Choroid plexus epithelial cell (primary cell): ENCODE results near the gene PPP1R37.

ENCODE experiments used
- DNase-seq: peaks from one replicate; pipeline ENCODE4 v3.0.0-alpha.2; 2010; ENCODE audit warnings: low read depth
- H3K4me3 ChIP-seq: 2 replicates; pipeline ENCODE4 v1.5.1; 2011; ENCODE audit warnings: low read depth, mild to moderate bottlenecking, control low read depth, low read length, moderate library complexity
- TF ChIP-seq, protein P1 (sequence below): conservative IDR thresholded peaks from 2 replicates; pipeline ENCODE4 v1.5.1; 2011; ENCODE audit warnings: low read depth, mild to moderate bottlenecking, control low read depth, inconsistent platforms, low read length, moderate library complexity

The PPP1R37 gene

DNA sequence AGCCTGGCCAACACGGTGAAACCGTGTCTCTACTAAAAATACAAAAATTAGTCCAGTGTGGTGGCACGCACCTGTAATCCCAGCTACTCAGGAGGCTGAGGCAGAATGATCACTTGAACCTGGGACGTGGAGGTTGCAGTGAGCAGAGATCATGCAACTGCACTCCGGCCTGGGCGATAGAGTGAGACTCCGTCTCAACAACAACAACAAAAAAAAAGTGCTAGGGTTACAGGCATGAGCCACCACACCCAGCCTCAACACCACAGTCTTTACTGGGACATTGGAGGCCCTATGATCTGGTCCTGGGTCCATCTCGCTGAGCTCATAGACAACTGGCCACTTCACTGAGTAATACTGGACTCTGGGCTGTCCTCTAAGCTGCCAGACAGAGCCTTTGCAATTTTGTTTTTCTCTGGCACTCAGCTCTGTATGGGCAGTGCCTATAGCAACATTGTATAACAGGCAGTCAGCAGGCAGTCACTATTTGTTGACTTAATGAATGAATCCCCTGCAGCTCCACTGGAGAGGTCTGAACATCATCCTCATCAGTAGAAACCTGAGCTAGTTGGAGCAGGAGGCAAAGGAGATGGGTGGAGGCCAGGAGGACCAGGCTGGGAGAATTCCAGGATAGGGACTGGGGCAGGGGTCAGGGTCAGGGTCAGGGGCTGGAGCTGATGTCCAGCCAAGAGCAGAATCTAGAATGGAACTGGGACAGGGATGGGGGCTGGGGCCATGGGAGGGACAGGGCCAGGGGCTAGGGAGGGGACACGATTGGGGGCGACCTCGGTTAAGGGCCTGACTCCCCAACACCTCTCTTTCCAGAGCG lies 93.7 kb downstream of the PPP1R37 start:
- peak; percentile 44 for DNase-seq
- H3K4me3 ChIP-seq, result no peak overlapping the region
- TF ChIP-seq, protein P1, sequence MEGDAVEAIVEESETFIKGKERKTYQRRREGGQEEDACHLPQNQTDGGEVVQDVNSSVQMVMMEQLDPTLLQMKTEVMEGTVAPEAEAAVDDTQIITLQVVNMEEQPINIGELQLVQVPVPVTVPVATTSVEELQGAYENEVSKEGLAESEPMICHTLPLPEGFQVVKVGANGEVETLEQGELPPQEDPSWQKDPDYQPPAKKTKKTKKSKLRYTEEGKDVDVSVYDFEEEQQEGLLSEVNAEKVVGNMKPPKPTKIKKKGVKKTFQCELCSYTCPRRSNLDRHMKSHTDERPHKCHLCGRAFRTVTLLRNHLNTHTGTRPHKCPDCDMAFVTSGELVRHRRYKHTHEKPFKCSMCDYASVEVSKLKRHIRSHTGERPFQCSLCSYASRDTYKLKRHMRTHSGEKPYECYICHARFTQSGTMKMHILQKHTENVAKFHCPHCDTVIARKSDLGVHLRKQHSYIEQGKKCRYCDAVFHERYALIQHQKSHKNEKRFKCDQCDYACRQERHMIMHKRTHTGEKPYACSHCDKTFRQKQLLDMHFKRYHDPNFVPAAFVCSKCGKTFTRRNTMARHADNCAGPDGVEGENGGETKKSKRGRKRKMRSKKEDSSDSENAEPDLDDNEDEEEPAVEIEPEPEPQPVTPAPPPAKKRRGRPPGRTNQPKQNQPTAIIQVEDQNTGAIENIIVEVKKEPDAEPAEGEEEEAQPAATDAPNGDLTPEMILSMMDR, result no peak

DNA sequence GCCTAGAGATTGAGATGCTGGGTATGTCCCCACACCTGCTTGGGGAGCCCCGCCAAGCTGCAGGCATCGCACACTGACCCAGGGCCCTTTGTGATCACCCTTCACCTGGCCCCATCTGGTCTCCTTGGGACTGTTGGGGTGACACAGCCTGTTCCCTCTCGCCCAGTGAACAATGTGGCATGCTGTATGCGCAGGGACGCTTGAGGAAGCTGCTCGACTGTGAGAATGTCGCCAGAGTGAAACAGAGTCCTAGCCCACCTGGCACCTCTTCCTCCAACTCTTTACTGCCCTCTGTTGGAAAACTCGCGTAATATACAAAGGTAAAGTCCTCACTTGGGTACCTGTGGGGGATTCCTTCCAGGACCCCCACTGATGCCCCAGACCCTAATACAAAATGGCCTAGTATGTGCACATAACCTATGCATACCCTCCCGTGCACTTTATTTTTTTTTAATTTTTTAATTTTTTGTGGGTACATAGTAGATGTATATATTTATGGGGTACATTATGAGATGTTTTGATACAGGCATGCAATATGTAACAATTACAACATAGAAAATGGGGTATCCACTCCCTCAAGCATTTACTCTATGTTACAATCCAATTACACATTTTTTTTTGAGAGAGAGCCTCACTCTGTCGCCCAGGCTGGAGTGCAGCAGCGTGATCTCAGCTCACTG lies 94.6 kb downstream of the PPP1R37 start:
- no peak overlapping the region for H3K4me3 ChIP-seq
- DNase-seq, result peak; percentile 19
- TF ChIP-seq, protein P1, result peak; percentile 63

GRCh38 chr19:45189971-45190370 lies 97.0 kb downstream of the PPP1R37 start:
- no peak overlapping the region for H3K4me3 ChIP-seq
- DNase-seq, result no peak
- TF ChIP-seq, protein P1, result no peak

DNA sequence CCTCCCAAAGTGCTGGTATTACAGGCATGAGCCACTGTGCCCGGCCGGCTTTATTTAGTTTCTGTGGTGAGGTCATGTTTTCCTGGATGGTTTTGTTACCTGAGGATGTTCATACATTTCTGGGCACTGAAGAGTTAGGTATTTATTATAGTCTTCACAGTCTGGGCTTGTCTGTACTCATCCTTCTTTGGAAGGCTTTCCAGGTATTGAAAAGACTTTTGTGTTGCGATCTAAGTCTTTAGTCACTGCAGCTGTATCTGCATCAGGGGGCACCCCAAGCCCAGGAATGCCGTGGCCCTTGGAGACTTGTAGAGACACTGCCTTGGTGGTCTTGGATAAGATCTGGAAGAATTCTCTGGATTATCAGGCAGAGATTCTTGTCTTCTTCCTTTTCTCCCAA lies 98.4 kb downstream of the PPP1R37 start:
- TF ChIP-seq, protein P1, result no peak
- DNase-seq, result no peak
- no peak overlapping the region for H3K4me3 ChIP-seq

- TF ChIP-seq, protein P1, result no peak
- no peak overlapping the region for H3K4me3 ChIP-seq
Measured at GRCh38 chr19:45195764-45196163, 102.8 kb downstream of the PPP1R37 start.

More at GRCh38 chr19:45195764-45196163, 102.8 kb downstream of the PPP1R37 start:
- DNase-seq, result peak; percentile 16
